Lower leg skin (tissue), 3 donors: ENCODE data around the gene SPEF1.

Source experiments
- CTCF ChIP-seq, 3 donors: fragments of 450-650 bp; IDR thresholded peaks; one replicate each; pipeline ENCODE4 v1.5.1; 2016; ENCODE audit warnings: antibody characterized with exemption in 3 of 3, mild to moderate bottlenecking in 3 of 3, moderate library complexity in 2 of 3
- POLR2A ChIP-seq, 2 donors: fragments of 450-650 bp; IDR thresholded peaks; one replicate each; pipeline ENCODE4 v1.6.1; 2016 to 2017; ENCODE audit warnings: antibody characterized with exemption in 2 of 2, mild to moderate bottlenecking in 1 of 2, moderate library complexity in 1 of 2

- TF ChIP-seq CTCF (IDR thresholded peaks at IDR 0.05), result no peak
- TF ChIP-seq POLR2A (IDR thresholded peaks at IDR 0.05), result no peak
Measured at GRCh38 chr20:3785240-3786125, 4.2 kb upstream of the SPEF1 start.
